HepG2 (cell line): Measurements from ENCODE around the gene FGFR3. TPM values are rescaled to one million over a fixed set of nuclear protein-coding genes. Genes with fewer than 3 reads are reported as not detected.

ENCODE experiments used
- CREM ChIP-seq, 2 experiments: sonication (generic) in 1 of 2; formaldehyde crosslinking in 1 of 2; IDR thresholded peaks; 2 replicates each; pipeline versions ENCODE4 v1.4.0 to v1.6.1; 2016 to 2020; ENCODE audit warnings: antibody characterized with exemption in 1 of 2, mild to moderate bottlenecking in 1 of 2, missing genetic modification reagents in 1 of 2
- ELF3 ChIP-seq: IDR thresholded peaks from 2 replicates; pipeline ENCODE4 v1.6.1; 2016; ENCODE audit warnings: missing genetic modification reagents, missing compliant biosample characterization
- GABPA ChIP-seq, 2 experiments: IDR thresholded peaks; 2 replicates each; pipeline ENCODE4 v1.6.1; 2011 to 2016; ENCODE audit warnings: low read depth in 2 of 2, low read length in 1 of 2, missing biosample characterization in 1 of 2, missing genetic modification characterization in 1 of 2
- HNF4A ChIP-seq: sonication (generic); formaldehyde crosslinking; IDR thresholded peaks from 2 replicates; pipeline ENCODE4 v1.4.0; 2020; ENCODE audit warnings: missing genetic modification reagents
- MIER3 ChIP-seq: IDR thresholded peaks from 2 replicates; pipeline ENCODE4 v1.6.1; 2016; ENCODE audit warnings: missing compliant biosample characterization, borderline replicate concordance
- NONO ChIP-seq, 2 experiments: fragments of 450-650 bp in 1 of 2; sonication (generic) in 1 of 2; formaldehyde crosslinking in 1 of 2; IDR thresholded peaks in 1 of 2; conservative IDR thresholded peaks in 1 of 2; 2 replicates each; pipeline versions ENCODE4 v1.6.1 to v1.8.0; 2017 to 2022; ENCODE audit warnings: mild to moderate bottlenecking in 1 of 2, missing genetic modification reagents in 1 of 2, moderate library complexity in 1 of 2
- NR2C2 ChIP-seq: sonication (generic); formaldehyde crosslinking; IDR thresholded peaks from 2 replicates; pipeline ENCODE4 v1.4.0; 2020; ENCODE audit warnings: missing genetic modification reagents, mild to moderate bottlenecking, moderate library complexity, borderline replicate concordance
- SMARCE1 ChIP-seq: fragments of 450-650 bp; IDR thresholded peaks from 2 replicates; pipeline ENCODE4 v1.6.1; 2017; ENCODE audit warnings: borderline replicate concordance
- TARDBP ChIP-seq: sonication (generic); formaldehyde crosslinking; IDR thresholded peaks from 2 replicates; pipeline ENCODE4 v1.8.0; 2022; ENCODE audit warnings: mild to moderate bottlenecking, missing genetic modification reagents
- TRIM24 ChIP-seq: sonication (generic); formaldehyde crosslinking; IDR thresholded peaks from 2 replicates; pipeline ENCODE4 v1.8.0; 2022; ENCODE audit warnings: mild to moderate bottlenecking, missing genetic modification reagents
- ZNF207 ChIP-seq: fragments of 450-650 bp; IDR thresholded peaks from 2 replicates; pipeline ENCODE4 v1.6.1; 2016; ENCODE audit warnings: antibody characterized with exemption, borderline replicate concordance
- ZNF496 ChIP-seq: sonication (generic); formaldehyde crosslinking; IDR thresholded peaks from 2 replicates; pipeline ENCODE4 v1.8.1; 2023; ENCODE audit warnings: mild to moderate bottlenecking, moderate library complexity, missing genetic modification reagents; ENCODE audit not compliant: insufficient replicate concordance
- ZNF761 ChIP-seq: sonication (generic); formaldehyde crosslinking; conservative IDR thresholded peaks from 2 replicates; pipeline ENCODE4 v1.4.0; 2020; ENCODE audit warnings: mild to moderate bottlenecking, missing genetic modification reagents
- ZNF780A ChIP-seq: sonication (generic); formaldehyde crosslinking; IDR thresholded peaks from 2 replicates; pipeline ENCODE4 v1.8.0; 2022; ENCODE audit warnings: mild to moderate bottlenecking, missing genetic modification reagents, moderate library complexity
- polyA plus RNA-seq, 8 experiments: library from polyadenylated mRNA; depleted of rRNA in 3 of 8; stranded (reverse) in 7 of 8; unstranded in 1 of 8; fragments of >200 nt; fragmentation: Illumina TruSeq in 4 of 8; extraction: Trizol in 4 of 8; gene quantifications; 2 replicates each; pipeline versions ENCODE4 v1.2.1 to v1.2.3, GENCODE V29; 2011 to 2016; ENCODE audit warnings: low read depth in 4 of 8, missing spikeins in 1 of 8, mixed read lengths in 1 of 8; ENCODE audit not compliant: insufficient read depth in 1 of 8
- total RNA-seq, 5 experiments: library from RNA; depleted of rRNA; stranded (reverse); fragments of >200 nt; fragmentation: Illumina TruSeq; extraction: Trizol; gene quantifications; 2 replicates each; pipeline ENCODE4 v1.2.3, GENCODE V29; 2016; ENCODE audit warnings: low read depth in 1 of 5
- TF ChIP-seq, protein P1 (sequence below): sonication (generic); formaldehyde crosslinking; IDR thresholded peaks from 2 replicates; pipeline ENCODE4 v1.5.0; 2020; ENCODE audit warnings: mild to moderate bottlenecking, missing genetic modification reagents
- TF ChIP-seq, protein P2 (sequence below): sonication (generic); formaldehyde crosslinking; IDR thresholded peaks from 2 replicates; pipeline ENCODE4 v1.5.0; 2020; ENCODE audit warnings: mild to moderate bottlenecking, low read depth, missing genetic modification reagents, borderline replicate concordance
- TF ChIP-seq, protein P3 (sequence below): sonication (generic); formaldehyde crosslinking; IDR thresholded peaks from 2 replicates; pipeline ENCODE4 v1.4.0; 2020; ENCODE audit warnings: missing genetic modification reagents
- TF ChIP-seq, protein P4 (sequence below): sonication (generic); formaldehyde crosslinking; IDR thresholded peaks from 2 replicates; pipeline ENCODE4 v1.5.0; 2020; ENCODE audit warnings: mild to moderate bottlenecking, missing genetic modification reagents
- TF ChIP-seq, protein P5 (sequence below): sonication (generic); formaldehyde crosslinking; conservative IDR thresholded peaks from 2 replicates; pipeline ENCODE4 v1.8.0; 2022; ENCODE audit warnings: low read depth, missing genetic modification reagents

The FGFR3 gene
- total and polyA plus RNA-seq, 2 of the 13 experiments (the other 11 are each of a cell fraction or from before 2014, with no cell fraction given), result 103 to 109 TPM

DNA sequence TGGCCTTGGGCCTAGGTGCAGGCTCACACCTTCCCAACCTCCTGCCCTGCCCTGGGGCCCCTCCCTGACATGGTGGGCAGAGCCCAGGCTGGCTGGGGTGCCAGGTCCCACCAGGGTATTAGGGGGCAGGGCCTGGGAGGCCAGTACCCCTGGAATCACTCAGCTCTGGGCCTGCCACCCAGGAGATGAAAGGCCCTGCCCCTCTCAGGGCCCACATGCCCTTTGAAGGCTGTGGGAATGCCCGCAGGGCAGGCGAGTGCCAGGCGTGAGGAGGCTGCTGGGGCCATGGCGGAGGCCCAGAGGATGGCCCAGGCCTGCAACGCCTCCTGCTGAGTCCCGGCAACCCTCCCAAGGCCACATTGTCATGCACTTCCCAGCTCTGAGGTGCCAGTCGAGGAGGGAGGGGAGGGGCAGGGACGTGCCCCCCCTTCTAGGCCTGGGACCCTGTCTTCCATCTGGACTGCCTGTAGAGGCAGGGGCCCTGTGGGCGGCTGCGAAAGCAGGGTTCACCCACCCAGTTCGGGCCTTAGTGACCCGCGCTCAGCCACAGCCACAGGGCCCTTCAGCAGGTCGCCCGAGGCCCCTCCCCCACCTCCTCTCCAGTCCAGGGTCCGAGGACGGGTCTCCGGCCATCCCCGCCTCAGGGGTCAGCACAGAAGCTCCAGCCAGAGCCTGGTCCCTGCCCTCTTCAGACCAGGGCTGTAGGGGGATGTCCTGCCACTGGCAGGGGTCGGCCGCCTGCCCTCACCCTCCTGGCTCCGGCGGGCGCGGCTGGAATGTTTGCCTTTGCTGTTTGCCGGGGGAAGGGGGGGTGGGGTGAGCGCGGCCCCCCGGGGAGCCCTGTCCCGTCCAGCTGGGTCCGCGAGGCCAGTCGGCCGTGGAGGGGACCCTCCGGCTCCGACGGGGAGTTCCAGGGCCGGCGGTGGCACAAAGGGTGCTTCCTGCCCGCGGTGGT, 26.7 kb upstream of the FGFR3 start (continued):
- peak; percentile 40; the same call in 1 of the 2 replicates for TF ChIP-seq CREM (IDR thresholded peaks at IDR 0.05)
- no peak for TF ChIP-seq CREM (CRISPR knock-in tag; IDR thresholded peaks at IDR 0.05)
- TF ChIP-seq TRIM24 (CRISPR knock-in tag), result no peak
- TF ChIP-seq, protein P1, sequence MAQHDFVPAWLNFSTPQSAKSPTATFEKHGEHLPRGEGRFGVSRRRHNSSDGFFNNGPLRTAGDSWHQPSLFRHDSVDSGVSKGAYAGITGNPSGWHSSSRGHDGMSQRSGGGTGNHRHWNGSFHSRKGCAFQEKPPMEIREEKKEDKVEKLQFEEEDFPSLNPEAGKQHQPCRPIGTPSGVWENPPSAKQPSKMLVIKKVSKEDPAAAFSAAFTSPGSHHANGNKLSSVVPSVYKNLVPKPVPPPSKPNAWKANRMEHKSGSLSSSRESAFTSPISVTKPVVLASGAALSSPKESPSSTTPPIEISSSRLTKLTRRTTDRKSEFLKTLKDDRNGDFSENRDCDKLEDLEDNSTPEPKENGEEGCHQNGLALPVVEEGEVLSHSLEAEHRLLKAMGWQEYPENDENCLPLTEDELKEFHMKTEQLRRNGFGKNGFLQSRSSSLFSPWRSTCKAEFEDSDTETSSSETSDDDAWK (CRISPR knock-in tag), result no peak
- TF ChIP-seq, protein P2, sequence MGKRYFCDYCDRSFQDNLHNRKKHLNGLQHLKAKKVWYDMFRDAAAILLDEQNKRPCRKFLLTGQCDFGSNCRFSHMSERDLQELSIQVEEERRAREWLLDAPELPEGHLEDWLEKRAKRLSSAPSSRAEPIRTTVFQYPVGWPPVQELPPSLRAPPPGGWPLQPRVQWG, result no peak
- peak; percentile 45; the same call in 1 of the 2 replicates for TF ChIP-seq NR2C2 (CRISPR knock-in tag)
- TF ChIP-seq MIER3, result no peak
- TF ChIP-seq ELF3 (CRISPR knock-in tag), result no peak; the same call in 1 of the 2 replicates
- TF ChIP-seq ZNF496 (CRISPR knock-in tag), result no peak
- TF ChIP-seq SMARCE1, result no peak
- no peak for TF ChIP-seq GABPA (IDR thresholded peaks at IDR 0.05; ENCODE audit: low read depth, low read length)
- no peak for TF ChIP-seq GABPA (CRISPR knock-in tag; IDR thresholded peaks at IDR 0.05; ENCODE audit: low read depth)
- TF ChIP-seq TARDBP (CRISPR knock-in tag), result peak; percentile 74
- TF ChIP-seq NONO (IDR thresholded peaks at IDR 0.05), result no peak
- TF ChIP-seq NONO (CRISPR knock-in tag; conservative IDR thresholded peaks at IDR 0.05), result peak; percentile 81
- TF ChIP-seq ZNF207, result no peak
- TF ChIP-seq, protein P3, sequence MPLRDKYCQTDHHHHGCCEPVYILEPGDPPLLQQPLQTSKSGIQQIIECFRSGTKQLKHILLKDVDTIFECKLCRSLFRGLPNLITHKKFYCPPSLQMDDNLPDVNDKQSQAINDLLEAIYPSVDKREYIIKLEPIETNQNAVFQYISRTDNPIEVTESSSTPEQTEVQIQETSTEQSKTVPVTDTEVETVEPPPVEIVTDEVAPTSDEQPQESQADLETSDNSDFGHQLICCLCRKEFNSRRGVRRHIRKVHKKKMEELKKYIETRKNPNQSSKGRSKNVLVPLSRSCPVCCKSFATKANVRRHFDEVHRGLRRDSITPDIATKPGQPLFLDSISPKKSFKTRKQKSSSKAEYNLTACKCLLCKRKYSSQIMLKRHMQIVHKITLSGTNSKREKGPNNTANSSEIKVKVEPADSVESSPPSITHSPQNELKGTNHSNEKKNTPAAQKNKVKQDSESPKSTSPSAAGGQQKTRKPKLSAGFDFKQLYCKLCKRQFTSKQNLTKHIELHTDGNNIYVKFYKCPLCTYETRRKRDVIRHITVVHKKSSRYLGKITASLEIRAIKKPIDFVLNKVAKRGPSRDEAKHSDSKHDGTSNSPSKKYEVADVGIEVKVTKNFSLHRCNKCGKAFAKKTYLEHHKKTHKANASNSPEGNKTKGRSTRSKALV (CRISPR knock-in tag), result 0 out of 2 replicates have a peak, but pooled peaks have one; percentile 49
- no peak for TF ChIP-seq ZNF780A
- TF ChIP-seq, protein P4, sequence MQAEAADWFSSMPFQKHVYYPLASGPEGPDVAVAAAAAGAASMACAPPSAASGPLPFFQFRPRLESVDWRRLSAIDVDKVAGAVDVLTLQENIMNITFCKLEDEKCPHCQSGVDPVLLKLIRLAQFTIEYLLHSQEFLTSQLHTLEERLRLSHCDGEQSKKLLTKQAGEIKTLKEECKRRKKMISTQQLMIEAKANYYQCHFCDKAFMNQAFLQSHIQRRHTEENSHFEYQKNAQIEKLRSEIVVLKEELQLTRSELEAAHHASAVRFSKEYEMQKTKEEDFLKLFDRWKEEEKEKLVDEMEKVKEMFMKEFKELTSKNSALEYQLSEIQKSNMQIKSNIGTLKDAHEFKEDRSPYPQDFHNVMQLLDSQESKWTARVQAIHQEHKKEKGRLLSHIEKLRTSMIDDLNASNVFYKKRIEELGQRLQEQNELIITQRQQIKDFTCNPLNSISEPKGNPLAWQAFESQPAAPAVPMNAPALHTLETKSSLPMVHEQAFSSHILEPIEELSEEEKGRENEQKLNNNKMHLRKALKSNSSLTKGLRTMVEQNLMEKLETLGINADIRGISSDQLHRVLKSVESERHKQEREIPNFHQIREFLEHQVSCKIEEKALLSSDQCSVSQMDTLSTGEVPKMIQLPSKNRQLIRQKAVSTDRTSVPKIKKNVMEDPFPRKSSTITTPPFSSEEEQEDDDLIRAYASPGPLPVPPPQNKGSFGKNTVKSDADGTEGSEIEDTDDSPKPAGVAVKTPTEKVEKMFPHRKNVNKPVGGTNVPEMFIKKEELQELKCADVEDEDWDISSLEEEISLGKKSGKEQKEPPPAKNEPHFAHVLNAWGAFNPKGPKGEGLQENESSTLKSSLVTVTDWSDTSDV (CRISPR knock-in tag), result peak; percentile 46; the same call in 1 of the 2 replicates
- TF ChIP-seq, protein P5, sequence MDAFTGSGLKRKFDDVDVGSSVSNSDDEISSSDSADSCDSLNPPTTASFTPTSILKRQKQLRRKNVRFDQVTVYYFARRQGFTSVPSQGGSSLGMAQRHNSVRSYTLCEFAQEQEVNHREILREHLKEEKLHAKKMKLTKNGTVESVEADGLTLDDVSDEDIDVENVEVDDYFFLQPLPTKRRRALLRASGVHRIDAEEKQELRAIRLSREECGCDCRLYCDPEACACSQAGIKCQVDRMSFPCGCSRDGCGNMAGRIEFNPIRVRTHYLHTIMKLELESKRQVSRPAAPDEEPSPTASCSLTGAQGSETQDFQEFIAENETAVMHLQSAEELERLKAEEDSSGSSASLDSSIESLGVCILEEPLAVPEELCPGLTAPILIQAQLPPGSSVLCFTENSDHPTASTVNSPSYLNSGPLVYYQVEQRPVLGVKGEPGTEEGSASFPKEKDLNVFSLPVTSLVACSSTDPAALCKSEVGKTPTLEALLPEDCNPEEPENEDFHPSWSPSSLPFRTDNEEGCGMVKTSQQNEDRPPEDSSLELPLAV, result no peak
- TF ChIP-seq ZNF761 (CRISPR knock-in tag), result no peak
- TF ChIP-seq HNF4A (CRISPR knock-in tag), result peak; percentile 92
